NCI-H345 treated with DMSO at 0.1 percent for 48 hours (cell line): ENCODE measurements around the gene GPR141.
"Not testable (repeated sequence)": the region's sequence is repeated elsewhere in the genome, so short reads cannot be mapped to it uniquely, and the experiment has no call there.

Experiments
- DNase-seq: peaks from one replicate; lab custom pipeline; 2025; ENCODE audit not compliant: unreplicated experiment; lab: John Stamatoyannopoulos, UW

The GPR141 gene

DNA sequence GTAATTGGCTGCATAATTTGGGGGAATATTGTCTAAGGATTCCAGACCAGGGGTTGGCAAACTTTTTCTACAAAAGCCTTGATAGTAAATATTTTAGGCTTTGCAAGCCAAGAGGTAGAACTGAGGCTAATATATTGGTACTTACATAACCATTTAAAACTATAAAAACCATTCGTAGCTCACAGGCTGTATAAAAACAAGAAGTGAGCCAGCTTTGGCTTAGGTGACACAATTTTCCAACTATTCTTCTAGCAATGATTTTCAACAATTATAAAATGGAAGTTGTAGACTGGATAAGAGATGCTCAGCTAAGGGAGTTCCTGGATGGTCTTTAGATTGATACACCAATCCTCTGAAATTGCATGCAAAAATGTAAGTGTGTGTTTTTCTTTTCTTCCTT lies 1.4 kb downstream of the GPR141 start:
- no peak for DNase-seq

DNA sequence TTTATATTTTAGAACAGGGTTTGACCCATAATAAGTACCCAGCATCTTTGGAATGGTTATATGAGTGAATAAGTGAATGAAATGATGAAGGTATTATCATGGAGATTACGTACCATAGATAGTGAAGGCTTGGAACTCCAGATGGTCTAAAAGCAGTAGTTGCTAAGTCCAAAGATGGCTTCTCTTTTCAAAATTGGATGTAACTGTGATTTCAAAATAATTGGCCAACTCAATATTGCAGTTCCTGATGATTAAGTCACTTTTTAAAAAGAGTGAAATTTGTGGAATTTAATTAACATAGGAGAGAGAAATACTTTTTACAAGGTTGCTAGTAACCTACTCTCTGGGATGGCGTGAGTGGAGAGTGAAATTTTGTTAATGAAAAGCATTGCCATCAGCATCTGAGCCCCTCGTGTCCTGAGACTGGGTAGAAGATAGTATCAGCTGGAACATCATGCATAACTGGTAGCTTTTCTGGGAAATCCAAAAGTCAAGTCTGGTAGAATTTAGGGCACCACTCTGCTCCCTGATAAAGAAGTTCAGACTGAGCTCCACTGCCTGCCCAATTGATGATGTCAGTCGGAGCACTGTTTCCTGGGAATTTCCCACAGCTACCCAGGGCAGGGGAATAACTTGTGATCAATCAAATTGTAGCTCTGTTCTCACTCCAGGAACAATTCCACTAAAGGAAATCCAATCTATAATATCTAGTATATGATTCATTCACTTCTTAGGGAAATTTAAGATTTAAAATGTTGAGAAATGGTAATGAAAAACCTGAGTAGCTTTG lies 3.2 kb downstream of the GPR141 start:
- no peak for DNase-seq

DNA sequence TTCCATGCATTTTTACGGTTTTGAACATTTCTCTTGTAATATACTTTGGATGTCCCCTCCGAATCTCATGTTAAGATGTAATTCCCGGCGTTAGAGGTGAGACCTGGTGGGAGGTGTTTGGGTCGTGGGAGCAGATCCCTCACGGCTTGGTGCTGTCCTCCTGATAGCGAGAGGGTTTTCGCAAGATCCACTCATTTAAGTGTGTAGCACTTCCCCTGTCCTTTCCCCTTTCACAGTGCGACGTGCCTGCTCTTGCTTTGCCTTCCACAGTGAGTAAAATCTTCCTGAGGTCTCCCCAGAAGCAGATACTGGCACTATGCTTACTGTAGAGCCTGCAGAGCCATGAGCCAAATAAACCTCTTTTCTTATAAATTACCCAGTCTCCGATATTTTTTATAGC lies 6.6 kb downstream of the GPR141 start:
- DNase-seq, result no peak

DNA sequence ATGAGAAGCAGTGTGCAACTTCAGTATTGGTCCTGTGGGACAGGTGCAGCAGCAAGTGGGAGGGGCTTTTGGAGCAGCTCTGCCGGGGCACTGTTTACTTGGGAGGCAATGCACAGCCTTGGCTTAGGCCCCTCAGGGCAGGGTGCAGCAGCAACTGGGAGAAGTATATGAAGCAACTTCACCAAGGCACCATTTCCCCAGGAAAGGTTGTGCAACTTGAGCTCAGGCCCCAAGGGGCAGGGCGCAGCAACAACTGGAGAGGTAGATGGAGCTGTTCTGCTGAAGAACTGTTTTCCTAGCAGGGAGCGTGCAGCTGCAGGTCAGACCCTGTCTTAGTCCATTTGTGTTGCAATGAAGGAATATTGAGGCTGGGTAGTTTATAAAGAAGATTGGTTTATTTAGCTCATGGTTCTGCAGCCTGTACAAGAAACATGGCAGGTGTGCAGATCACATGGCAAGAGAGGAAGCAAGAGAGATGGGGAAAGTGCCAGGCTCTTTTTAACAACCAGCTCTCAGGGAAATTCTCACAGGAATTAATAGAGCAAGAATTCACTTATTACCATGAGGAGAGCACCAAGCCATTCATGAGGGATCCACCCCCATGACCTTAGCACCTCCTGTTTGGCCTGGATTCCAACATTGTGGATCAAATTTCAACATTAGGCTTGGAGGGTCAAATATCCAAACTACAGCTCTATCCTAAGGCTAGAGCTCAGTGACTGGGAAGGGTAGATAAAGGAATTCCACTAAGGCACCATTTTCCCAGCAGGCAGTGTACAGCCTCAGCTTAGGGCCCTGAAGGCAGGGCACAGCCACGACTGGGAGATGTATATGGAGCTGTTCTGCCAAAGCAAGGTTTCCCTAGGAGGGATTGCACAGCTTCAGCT lies 10.9 kb downstream of the GPR141 start:
- no peak for DNase-seq

DNA sequence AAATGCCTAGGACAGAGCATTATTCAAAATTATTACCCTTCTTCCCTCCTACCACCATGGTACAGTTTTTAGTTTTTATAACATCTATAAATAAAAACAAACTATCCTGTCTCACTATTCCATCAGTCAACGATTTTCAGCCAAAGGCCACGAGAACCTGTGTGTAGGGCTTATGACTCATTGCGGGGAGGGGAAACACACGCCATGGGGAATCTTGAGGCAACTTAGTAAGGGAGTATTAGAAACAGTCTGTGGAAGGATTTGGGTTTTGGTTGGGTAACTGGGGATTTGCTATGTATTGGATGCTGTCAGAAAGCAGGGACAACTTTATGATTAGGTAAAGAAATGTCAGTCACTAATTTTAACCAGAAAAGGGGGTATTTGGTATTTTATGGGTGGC lies 14.7 kb downstream of the GPR141 start:
- DNase-seq, result no peak

DNA sequence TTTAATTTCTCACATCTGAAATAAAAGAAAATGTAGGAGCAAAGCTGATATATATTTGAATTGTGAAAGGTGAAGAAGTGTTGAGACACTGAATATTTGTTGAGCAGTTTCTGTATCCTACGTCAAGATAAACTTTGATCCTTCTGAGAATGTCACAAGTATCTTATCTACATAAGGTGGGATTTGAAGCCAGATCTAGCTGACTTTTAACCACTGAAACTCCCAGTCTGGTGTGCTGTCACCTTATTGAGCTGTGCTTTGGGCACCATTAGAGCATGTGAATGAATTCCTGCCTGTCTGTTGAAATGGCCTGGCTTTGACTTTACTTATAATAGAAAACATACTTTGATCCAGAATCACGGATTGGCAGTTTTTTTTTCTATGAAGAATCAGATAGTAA lies 15.2 kb downstream of the GPR141 start:
- no peak for DNase-seq

DNA sequence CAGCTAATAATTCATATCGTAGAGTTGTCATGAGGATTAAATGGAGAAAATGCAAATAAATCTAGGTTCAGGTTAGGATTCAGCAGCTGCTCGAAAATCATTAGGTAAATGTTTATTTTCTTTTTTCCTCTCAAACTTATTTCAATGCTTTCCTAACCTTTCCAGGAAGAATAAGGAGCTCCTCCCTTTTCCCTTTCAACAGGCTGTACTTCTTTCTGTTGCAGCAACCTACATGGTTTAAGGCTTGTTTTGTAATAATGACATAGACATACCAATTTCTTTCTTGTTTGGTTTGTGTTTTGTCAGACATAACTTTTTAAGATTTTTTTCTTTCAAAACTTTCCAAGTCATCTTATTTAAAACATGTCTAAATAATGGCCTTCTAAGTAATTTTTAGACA lies 18.2 kb downstream of the GPR141 start:
- no peak for DNase-seq

DNA sequence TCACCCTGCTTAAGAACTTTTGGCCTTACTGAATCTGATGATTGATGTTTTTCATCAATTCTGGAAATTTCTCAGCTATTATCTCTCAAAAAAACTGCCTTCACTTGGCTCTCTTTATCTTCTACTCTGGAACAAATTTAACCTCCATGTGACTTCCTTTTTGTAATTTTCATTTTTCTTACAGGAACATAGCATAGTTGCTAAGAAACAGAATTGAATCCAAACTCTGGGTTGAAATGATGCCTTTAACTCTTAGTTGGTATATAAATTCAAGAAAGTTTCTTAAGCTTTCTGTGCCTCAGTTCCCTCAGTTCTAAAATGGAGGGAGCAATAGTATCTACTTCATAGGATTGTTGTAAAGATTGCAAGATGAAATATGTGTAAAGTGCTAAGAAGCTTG lies 19.8 kb downstream of the GPR141 start:
- DNase-seq, result no peak

DNA sequence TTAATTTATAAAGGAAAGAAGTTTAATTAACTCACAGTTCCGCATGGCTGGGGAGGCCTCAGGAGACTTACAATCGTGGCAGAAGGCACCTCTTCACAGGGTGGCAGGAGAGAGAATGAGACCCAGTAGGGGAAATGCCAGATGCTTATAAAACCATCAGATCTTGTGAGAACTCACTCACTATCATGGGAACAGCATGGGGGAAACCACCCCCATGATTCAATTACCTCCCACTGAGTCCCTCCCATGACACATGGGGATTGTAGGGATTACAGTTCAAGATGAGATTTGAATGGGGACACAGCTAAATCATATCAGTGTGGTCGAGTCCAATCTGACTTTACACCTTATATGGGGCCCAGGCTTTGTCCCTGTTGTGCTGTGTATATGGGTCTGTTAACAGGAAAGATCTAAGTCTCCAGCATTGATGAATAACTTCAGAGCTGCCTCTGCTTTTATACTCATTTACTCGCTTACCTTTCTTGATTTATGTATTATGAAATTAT lies 20.8 kb downstream of the GPR141 start:
- DNase-seq, result not testable (repeated sequence)

DNA sequence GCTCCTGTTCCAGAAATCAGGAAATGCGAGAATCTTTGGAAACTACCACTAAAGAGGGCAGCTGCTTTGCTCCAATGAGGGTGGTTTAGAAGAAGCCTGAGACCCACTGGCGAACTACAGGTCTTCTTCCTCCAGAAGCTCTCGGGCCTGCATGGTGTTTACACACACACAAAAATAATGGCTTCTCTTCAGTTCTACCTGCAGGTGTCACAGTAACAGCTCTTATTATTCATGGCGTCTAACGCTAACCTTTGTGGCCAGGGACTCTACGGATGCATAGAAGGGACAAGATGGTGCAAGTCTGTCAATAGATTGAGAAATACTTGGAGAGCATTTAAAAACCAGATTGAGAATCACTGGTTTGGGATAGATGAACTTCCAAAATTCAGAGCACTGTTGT lies 22.4 kb downstream of the GPR141 start:
- DNase-seq, result no peak

DNA sequence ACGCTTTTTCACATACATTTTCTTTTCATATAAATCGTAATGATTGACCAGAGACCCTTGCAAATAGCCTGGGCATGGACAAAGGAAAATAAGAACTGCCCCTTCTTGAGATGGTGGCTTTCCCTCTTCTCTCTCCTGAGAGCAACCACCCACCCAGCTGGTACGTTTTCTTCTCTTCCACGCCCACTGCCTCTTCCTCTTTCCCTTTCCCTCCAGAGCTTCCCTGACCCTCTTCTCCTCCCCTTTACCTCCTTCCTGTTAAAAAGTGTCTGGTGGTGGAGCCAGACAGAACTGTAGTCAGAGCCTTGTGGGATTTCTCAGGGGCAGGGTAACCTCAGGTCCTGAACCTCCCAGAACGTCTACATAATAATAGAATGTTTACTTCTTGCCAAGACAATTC lies 23.2 kb downstream of the GPR141 start:
- DNase-seq, result no peak

DNA sequence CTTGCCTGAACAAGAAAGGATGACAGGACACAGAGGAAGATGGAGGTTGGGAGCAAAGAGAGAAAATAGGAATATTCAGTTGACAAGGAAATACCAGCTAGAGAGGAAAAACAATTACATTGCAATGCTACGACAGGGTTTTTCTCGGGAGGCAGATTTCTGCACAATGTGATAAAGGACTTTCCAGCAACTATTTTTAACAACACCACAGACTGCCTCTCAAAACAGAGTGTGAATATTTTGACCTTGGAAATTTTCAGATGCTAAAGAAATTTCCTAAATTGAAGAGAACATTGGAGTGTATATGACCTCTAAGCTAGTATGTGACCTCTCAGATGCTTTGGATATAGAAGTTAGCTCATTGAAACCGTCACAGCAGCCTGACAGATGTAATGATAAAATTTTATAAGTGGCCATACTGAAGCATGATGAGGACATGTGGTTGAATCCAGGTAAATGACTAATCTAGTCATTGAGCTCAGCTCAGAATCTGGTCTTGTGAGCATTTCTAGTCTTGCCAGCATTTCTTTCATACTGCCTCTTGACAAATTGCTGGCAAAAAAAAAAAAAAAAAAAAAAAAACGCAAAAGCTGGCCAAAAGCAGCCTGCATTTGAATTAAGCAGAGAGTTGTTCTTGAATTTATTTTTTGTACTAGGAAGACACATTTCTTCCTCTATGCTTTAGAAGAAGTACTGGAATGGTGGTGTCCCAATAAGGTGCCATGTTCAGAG lies 24.4 kb downstream of the GPR141 start:
- no peak for DNase-seq

DNA sequence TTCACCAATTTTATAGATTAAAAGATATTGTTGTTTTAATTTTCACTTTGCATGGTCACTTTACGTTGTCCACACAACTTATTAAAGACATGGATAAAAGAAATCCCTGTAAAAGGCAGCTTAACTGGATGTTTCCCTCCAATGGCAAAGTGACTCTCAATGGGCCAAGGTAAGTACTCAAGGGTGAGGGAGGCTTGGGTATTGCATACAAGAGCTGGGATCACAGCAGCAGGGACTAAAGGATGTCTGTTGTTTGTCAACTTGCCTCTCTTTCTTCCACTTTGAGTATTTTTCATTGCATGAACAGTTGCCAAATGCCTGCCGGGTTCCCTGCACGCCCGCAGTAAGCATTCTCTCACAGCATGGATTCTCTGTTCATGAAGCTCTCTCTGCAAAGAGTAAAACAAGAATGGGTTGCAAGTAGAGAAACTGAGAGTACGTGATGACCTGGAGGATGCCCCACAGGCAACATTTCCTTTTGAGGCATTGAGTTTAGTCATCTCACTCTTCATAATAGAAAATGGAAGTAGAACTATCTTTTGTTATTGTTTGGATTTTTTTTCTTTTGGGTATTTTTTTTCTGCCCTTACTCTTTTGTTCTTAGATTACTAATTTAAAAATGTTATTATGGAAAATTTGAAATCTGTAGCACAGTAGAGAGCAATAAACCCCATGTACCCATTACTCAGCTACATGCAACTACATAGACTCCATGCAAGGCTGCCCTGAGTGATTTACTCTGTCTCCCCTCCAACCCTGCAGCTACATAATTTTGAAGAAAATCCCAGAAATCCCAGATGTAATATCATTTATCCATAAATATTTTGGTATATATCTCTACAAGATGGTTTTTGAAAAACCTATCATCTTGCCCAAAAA lies 26.3 kb downstream of the GPR141 start:
- no peak for DNase-seq

DNA sequence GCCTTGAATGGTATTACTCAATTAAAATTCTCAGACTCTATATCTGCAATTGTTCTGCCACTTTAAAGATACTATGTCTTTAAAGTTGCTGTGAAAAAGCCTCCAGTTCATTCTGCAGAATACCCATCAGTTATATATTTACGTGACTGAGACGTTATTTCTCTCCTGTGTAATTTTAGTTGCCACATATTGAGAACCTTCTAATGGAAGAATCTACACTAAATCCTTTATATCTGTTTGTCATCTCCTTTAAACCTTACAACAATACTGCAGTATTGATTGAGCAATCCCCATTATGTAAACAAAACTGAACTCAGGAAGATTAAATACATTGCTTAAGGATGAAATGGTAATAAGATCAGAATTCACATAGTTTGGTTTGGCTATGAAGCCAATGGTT lies 30.0 kb downstream of the GPR141 start:
- DNase-seq, result no peak

DNA sequence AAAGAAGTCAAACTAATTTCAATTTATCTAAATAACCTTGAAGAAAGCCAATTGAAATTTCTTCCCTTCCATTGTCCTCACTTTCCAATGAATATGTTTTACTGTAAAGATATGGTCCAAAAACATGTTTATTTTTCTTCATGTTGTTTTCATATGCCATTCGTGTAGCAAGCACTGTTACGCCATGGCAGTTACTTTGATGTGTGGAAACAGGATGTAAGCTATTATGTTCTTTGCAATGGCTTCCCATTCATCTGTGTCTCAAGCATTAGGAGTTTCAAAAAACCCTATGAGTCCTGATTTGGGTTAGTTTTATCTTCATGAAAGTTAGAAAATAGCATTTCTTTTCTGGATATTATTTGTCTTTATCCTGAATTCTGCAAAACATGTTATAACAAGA lies 31.0 kb downstream of the GPR141 start:
- DNase-seq, result no peak

DNA sequence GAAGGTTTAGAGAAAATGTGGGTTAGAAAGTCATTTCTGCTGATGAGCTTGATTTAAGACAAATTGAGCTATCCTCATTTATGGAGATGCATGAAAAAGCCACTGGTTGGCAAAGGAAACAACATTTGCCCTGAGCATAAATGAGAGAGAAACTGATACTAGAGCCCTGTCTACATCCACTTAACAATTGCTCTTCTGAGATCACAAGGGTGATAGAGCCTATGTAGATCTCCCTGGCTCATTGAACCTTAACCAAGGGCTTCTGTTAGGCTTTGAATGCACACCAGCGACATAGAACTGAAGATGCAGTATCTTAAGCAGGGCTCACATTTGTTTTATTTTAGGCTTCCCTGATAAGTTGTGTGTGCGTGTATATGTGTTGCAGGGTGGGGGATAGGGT lies 35.0 kb downstream of the GPR141 start:
- DNase-seq, result no peak

DNA sequence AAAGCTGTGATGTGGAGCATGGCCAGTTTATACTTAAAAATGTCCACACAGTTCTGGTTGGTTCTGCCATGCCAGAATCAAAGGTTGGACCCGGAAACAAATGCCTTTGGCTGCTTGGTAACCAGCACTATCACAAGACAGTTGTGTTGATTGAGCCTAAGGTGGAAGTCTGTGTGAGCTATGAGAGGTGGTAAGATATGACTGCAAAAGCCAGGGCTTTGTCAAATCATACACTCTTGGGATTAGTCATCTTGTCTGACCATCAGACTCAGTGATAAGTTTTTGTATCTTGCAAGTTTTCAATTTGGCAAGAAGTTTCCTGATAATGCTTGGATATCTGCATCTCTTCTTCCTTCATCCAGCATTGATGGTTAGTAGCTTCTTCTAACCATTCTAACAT lies 35.5 kb downstream of the GPR141 start:
- no peak for DNase-seq

DNA sequence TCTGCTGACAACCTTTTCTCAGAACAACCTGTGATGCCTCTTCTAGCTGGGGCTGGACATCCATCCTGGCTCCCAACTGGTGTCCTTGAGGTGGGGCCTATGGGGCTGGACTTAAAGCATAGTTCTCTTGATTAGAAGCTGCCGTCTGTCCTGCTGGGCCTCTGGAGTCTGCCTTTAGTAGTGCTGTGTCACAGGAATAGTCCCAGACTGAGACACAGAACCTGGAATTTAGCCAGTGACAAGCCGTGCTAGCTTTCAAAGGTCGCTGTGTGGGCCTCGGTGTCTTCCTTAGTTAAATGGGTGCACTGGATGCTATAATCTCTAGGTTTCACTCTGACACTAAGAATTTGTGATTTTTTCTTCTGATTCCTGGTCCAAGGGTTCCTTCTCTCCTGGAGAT lies 41.2 kb downstream of the GPR141 start:
- no peak for DNase-seq

DNA sequence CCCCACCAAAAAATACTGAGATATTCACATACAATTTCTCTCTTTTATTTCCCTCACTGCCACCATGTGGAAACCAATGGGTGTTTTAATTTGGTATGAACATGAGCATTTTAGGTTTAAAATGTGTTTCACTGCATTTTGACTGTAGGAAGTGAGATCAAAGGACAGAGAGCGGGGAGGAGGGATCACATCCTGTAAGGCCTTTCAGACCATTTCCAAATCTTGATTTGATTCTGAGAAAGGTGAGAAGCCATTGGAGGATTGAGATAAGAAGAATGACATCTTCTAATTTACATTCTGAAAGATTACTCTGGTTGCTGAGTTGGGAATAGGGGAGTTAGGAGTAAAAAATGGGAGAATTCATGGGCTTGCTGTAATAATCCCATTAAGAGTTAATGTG lies 42.5 kb downstream of the GPR141 start:
- no peak for DNase-seq

DNA sequence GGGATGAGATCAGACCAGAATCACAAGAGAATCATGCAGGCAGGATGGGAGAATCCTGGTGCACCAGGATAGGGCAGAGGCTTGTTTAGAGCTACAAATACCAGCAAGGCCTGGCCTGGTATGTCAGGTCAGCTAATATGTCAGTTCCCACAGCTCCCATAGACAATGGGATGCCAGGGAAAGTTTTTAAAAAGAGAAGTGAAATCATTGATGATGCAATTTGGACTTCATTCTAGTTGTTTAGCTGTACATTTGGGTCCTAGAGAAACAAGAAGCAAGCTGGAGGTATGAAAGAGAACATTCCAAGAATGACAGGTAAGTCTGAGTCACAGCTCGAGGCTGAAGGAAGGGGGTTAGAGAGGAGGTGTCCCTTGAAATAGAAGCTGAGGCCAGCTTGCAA lies 45.2 kb downstream of the GPR141 start:
- DNase-seq, result no peak

DNA sequence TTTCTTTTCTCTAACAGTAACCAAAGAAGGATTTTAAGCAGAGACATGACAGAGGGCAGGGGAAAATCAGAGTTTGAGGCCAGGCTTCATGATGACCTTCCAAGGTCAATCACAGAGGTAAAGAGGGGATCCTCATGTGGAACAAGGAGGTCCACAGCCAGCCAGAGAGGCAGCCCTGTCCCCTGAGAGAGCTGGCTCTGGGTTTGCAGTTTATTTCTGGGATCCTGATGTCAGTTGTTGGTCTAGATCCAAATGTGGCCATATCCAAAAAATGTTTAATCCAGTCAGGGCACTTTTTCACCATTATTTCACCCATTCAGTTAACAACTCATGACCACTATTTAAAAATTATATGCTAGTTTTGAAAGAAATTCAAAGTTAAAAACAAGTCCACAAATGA lies 45.6 kb downstream of the GPR141 start:
- no peak for DNase-seq
